Activated naive CD4-positive, alpha-beta T cell treated with anti-CD3 and anti-CD28 coated beads, Interleukin-2, amount 50 U/mL, for 72 hours (primary cell): ENCODE results near the gene NOTUM. TPM values are rescaled to one million over a fixed set of nuclear protein-coding genes. Genes with fewer than 3 reads are reported as not detected.

ENCODE experiments used
- ATAC-seq, 2 donors: fragments of 150-1000 bp; cut with Tn5 transposase; 2 replicates each; pipeline ENCODE4 v1.10.0; 2021; ENCODE audit warnings: mild to moderate bottlenecking in 2 of 2, moderate library complexity in 2 of 2
- DNase-seq, 2 donors: peaks; one replicate each; pipeline ENCODE4 v3.0.0; 2021 to 2022; ENCODE audit warnings: low spot score in 2 of 2
- H3K27ac Mint-ChIP-seq, 2 donors: one replicate each; pipeline ENCODE4 v1.8.0; 2022; ENCODE audit warnings: mild to moderate bottlenecking in 2 of 2, mixed read lengths in 2 of 2
- H3K36me3 Mint-ChIP-seq, 2 donors: one replicate each; pipeline ENCODE4 v1.8.0; 2022; ENCODE audit warnings: mixed read lengths in 2 of 2
- H3K9me3 Mint-ChIP-seq, 2 donors: one replicate each; pipeline ENCODE4 v1.8.0; 2022; ENCODE audit warnings: mixed read lengths in 2 of 2
- total RNA-seq, 2 donors: library from RNA; stranded (reverse); gene quantifications; one replicate each; pipeline ENCODE4 v1.2.3, GENCODE V29; 2022

NOTUM gene
- total RNA-seq, 2 donors from 2014 or later = 0.39 to 1.1 TPM

GRCh38 chr17:81904600-81905423, 56.2 kb downstream of the NOTUM start:
- ATAC-seq = no peak
- peaks cover 11 to 14% of the 10 kb centered on the region in 2 donors for H3K36me3 Mint-ChIP-seq

GRCh38 chr17:81903896-81904599, 56.9 kb downstream of the NOTUM start:
- no peak for DNase-seq
- no peaks in the 10 kb centered on the region for H3K9me3 Mint-ChIP-seq
- ATAC-seq = no peak
- H3K27ac Mint-ChIP-seq = no peak overlapping the region
- H3K36me3 Mint-ChIP-seq = peaks cover 12 to 14% of the 10 kb centered on the region in 2 donors

More at GRCh38 chr17:81904600-81905423, 56.2 kb downstream of the NOTUM start:
- DNase-seq = no peak
- Mint-ChIP-seq H3K9me3 (no peaks in the 10 kb centered on the region), H3K27ac (no peak overlapping the region)

- H3K36me3 Mint-ChIP-seq = peaks cover 12 to 14% of the 10 kb centered on the region in 2 donors
- no peak overlapping the region for H3K27ac Mint-ChIP-seq
- no peak for DNase-seq
- ATAC-seq = no peak
- H3K9me3 Mint-ChIP-seq = no peaks in the 10 kb centered on the region
Observed at GRCh38 chr17:81903415-81903831, 57.6 kb downstream of the NOTUM start.

GRCh38 chr17:81902653-81903414, 58.2 kb downstream of the NOTUM start:
- DNase-seq = no peak
- Mint-ChIP-seq H3K36me3 (peaks cover 14 to 18% of the 10 kb centered on the region in 2 donors), H3K9me3 (no peaks in the 10 kb centered on the region), H3K27ac (no peak overlapping the region)
- ATAC-seq = peak in 1 of 2 donors; percentile 34

Other genes starting within 250 kb of the NOTUM start
- gene SLC25A10, start 248.9 kb downstream of the NOTUM start, total RNA-seq = 10 to 100 TPM; 23.0 to 27.8 TPM
- not detected for gene GCGR, start 157.0 kb downstream of the NOTUM start, total RNA-seq
- gene MCRIP1, start 127.9 kb downstream of the NOTUM start, total RNA-seq = 10 to 100 TPM; 40.4 to 55.3 TPM
- gene PPP1R27, start 126.1 kb downstream of the NOTUM start, total RNA-seq = not detected
- gene P4HB, start 100.7 kb downstream of the NOTUM start, total RNA-seq = 100 to 1,000 TPM; 382 to 460 TPM
- gene ARHGDIA, start 89.8 kb downstream of the NOTUM start, total RNA-seq = 100 to 1,000 TPM; 328 to 513 TPM
- gene ALYREF, start 69.6 kb downstream of the NOTUM start, total RNA-seq = 100 to 1,000 TPM; 186 TPM
- 100 to 1,000 TPM; 122 to 154 TPM for gene ANAPC11, start 69.5 kb downstream of the NOTUM start, total RNA-seq
- gene NPB, start 58.9 kb downstream of the NOTUM start, total RNA-seq = under 1 TPM in 1 of 2 donors, not detected in 1; 0.27 TPM
- gene PCYT2, start 49.8 kb downstream of the NOTUM start, total RNA-seq = 10 to 100 TPM; 16.4 to 20.1 TPM
- gene SIRT7, start 43.0 kb downstream of the NOTUM start, total RNA-seq = 10 to 100 TPM; 35.7 to 43.7 TPM
- 10 to 100 TPM; 19.6 to 35.2 TPM for gene MAFG, start 33.5 kb downstream of the NOTUM start, total RNA-seq
- 10 to 100 TPM; 30.3 to 75.1 TPM for gene PYCR1, start 23.9 kb downstream of the NOTUM start, total RNA-seq
- not detected for gene MYADML2, start 14.0 kb downstream of the NOTUM start, total RNA-seq
- 10 to 100 TPM; 19.7 to 62.3 TPM for gene ASPSCR1, start 16.4 kb upstream of the NOTUM start, total RNA-seq
- 10 to 100 TPM; 47.8 to 62.7 TPM for gene CENPX, start 61.7 kb upstream of the NOTUM start, total RNA-seq
- gene LRRC45, start 62.1 kb upstream of the NOTUM start, total RNA-seq = 10 to 100 TPM; 16.7 TPM
- gene RAC3, start 70.5 kb upstream of the NOTUM start, total RNA-seq = 10 to 100 TPM in 1 of 2 donors, 1 to 10 TPM in 1; 5.7 to 13.5 TPM
- 100 to 1,000 TPM in 1 of 2 donors, 10 to 100 TPM in 1; 85.5 to 128 TPM for gene DCXR, start 76.5 kb upstream of the NOTUM start, total RNA-seq
- 10 to 100 TPM; 21.5 to 24.2 TPM for gene RFNG, start 90.6 kb upstream of the NOTUM start, total RNA-seq
- 10 to 100 TPM; 60.3 to 77.1 TPM for gene GPS1, start 90.7 kb upstream of the NOTUM start, total RNA-seq
- 100 to 1,000 TPM in 1 of 2 donors, 10 to 100 TPM in 1; 86.2 to 103 TPM for gene DUS1L, start 104.6 kb upstream of the NOTUM start, total RNA-seq
- gene FASN, start 137.0 kb upstream of the NOTUM start, total RNA-seq = 100 to 1,000 TPM in 1 of 2 donors, 10 to 100 TPM in 1; 82.6 to 171 TPM